Trophoblast cell (in vitro differentiated cells and primary cell): ENCODE data around the gene IAPP.
"Not testable (repeated sequence)": the region's sequence is repeated elsewhere in the genome, so short reads cannot be mapped to it uniquely, and the experiment has no call there.

Experiments used
- DNase-seq, 2 donors: peaks; one replicate each; pipeline ENCODE4 v3.0.0-alpha.2; 2016
- H2AFZ ChIP-seq: 2 replicates; pipeline ENCODE4 v1.6.1; 2013; ENCODE audit warnings: low read length, moderate library complexity, mild to moderate bottlenecking; ENCODE audit not compliant: insufficient read depth, poor library complexity
- H2AK5ac ChIP-seq: 2 replicates; pipeline ENCODE4 v1.6.1; 2013; ENCODE audit warnings: mild to moderate bottlenecking, low read length
- H2BK120ac ChIP-seq: 2 replicates; pipeline ENCODE4 v1.6.1; 2013; ENCODE audit warnings: low read length, mild to moderate bottlenecking, moderate library complexity; ENCODE audit not compliant: insufficient read depth, poor library complexity
- H2BK12ac ChIP-seq: 2 replicates; pipeline ENCODE4 v1.6.1; 2013; ENCODE audit warnings: mild to moderate bottlenecking, low read length, moderate library complexity
- H2BK5ac ChIP-seq: 2 replicates; pipeline ENCODE4 v1.6.1; 2013; ENCODE audit warnings: low read length, low read depth, moderate library complexity, mild to moderate bottlenecking; ENCODE audit not compliant: poor library complexity
- H3K14ac ChIP-seq: 2 replicates; pipeline ENCODE4 v1.6.1; 2013; ENCODE audit warnings: mild to moderate bottlenecking, low read length
- H3K18ac ChIP-seq: 2 replicates; pipeline ENCODE4 v1.6.1; 2013; ENCODE audit warnings: mild to moderate bottlenecking, low read length
- H3K23ac ChIP-seq: 2 replicates; pipeline ENCODE4 v1.6.1; 2013; ENCODE audit warnings: low read length
- H3K27ac ChIP-seq: 2 replicates; pipeline ENCODE4 v1.5.1; 2013; ENCODE audit warnings: low read depth, mild to moderate bottlenecking, inconsistent platforms, low read length, moderate library complexity
- H3K27me3 ChIP-seq: 2 replicates; pipeline ENCODE4 v1.6.1; 2013; ENCODE audit warnings: inconsistent platforms, mild to moderate bottlenecking, low read length, moderate library complexity; ENCODE audit not compliant: insufficient read depth
- H3K36me3 ChIP-seq, 2 experiments: 1 replicate in 1 of 2; 2 replicates in 1 of 2; pipeline ENCODE4 v1.6.1; 2013; ENCODE audit warnings: low read length in 2 of 2, mild to moderate bottlenecking in 2 of 2, moderate library complexity in 1 of 2; ENCODE audit not compliant: insufficient read depth in 2 of 2, control insufficient read depth in 1 of 2
- H3K4ac ChIP-seq: 2 replicates; pipeline ENCODE4 v1.6.1; 2013; ENCODE audit warnings: low read depth, mild to moderate bottlenecking, low read length, moderate library complexity
- H3K4me1 ChIP-seq, 2 experiments: 1 replicate in 1 of 2; 2 replicates in 1 of 2; pipeline ENCODE4 v1.6.1; 2013; ENCODE audit warnings: low read length in 2 of 2, mild to moderate bottlenecking in 2 of 2, moderate library complexity in 1 of 2; ENCODE audit not compliant: insufficient read depth in 2 of 2, control insufficient read depth in 1 of 2
- H3K4me2 ChIP-seq: 2 replicates; pipeline ENCODE4 v1.6.1; 2013; ENCODE audit warnings: inconsistent platforms, mild to moderate bottlenecking, low read length, moderate library complexity
- H3K4me3 ChIP-seq: 2 replicates; pipeline ENCODE4 v1.5.1; 2013; ENCODE audit warnings: mild to moderate bottlenecking, low read depth, low read length, inconsistent platforms
- H3K79me1 ChIP-seq: one replicate; pipeline ENCODE4 v1.6.1; 2013; ENCODE audit warnings: low read length
- H3K79me2 ChIP-seq: 2 replicates; pipeline ENCODE4 v1.6.1; 2013; ENCODE audit warnings: low read length, mild to moderate bottlenecking; ENCODE audit not compliant: control insufficient read depth, insufficient read depth, poor library complexity
- H3K9ac ChIP-seq: 2 replicates; pipeline ENCODE4 v1.6.1; 2013; ENCODE audit warnings: mild to moderate bottlenecking, low read length
- H3K9me3 ChIP-seq: 2 replicates; pipeline ENCODE4 v1.6.1; 2013; ENCODE audit warnings: low read depth, mild to moderate bottlenecking, control low read depth, inconsistent platforms, low read length; ENCODE audit not compliant: insufficient read depth
- H4K12ac ChIP-seq: 2 replicates; pipeline ENCODE4 v1.6.1; 2013; ENCODE audit warnings: low read depth, mild to moderate bottlenecking, low read length, moderate library complexity
- H4K8ac ChIP-seq: 2 replicates; pipeline ENCODE4 v1.6.1; 2013; ENCODE audit warnings: low read depth, mild to moderate bottlenecking, low read length, moderate library complexity
- H4K91ac ChIP-seq: one replicate; pipeline ENCODE4 v1.6.1; 2013; ENCODE audit warnings: low read depth, mild to moderate bottlenecking, low read length, moderate library complexity
- WGBS: extraction: QIAGEN DNeasy Blood & Tissue Kit; methylation state at CpG from one replicate; pipeline ENCODE4 v1.1.7; 2013; ENCODE audit warnings: missing lambda C conversion rate; ENCODE audit not compliant: insufficient read length, insufficient coverage; ENCODE audit errors: extremely low coverage; 5-methylcytosine and 5-hydroxymethylcytosine counted together

Gene IAPP

GRCh38 chr12:21387174-21387573 is 14.5 kb downstream of the IAPP start:
- Histone ChIP-seq H3K4ac (no peak overlapping the region), H3K79me2 (no peaks in the 10 kb centered on the region), H3K79me1 (no peaks in the 10 kb centered on the region), H2BK5ac (no peak overlapping the region), H4K91ac (no peak overlapping the region), H4K8ac (no peak overlapping the region), H2AK5ac (no peak overlapping the region), H3K4me2 (no peak overlapping the region), H3K4me1 (no peaks in the 10 kb centered on the region), H3K18ac (no peak overlapping the region), H2BK120ac (no peak overlapping the region), H3K9ac (no peak overlapping the region), H3K23ac (no peak overlapping the region), H4K12ac (no peak overlapping the region), H3K36me3 (no peaks in the 10 kb centered on the region), H3K9me3 (no peaks in the 10 kb centered on the region), H2AFZ (no peak overlapping the region), H2BK12ac (no peak overlapping the region), H3K14ac (no peak overlapping the region), H3K27me3 (no peaks in the 10 kb centered on the region), H3K27ac (no peak overlapping the region), H3K4me3 (no peak overlapping the region)
- DNase-seq: no peak
- WGBS: no CpG with 5 or more reads among the region's 3 CpGs

GRCh38 chr12:21392384-21392783 is 19.7 kb downstream of the IAPP start:
- no peak overlapping the region for H3K27ac ChIP-seq
- H3K79me2 ChIP-seq: no peaks in the 10 kb centered on the region
- H2AK5ac ChIP-seq: no peak overlapping the region
- H4K91ac ChIP-seq: no peak overlapping the region
- no peak overlapping the region for H2BK12ac ChIP-seq
- DNase-seq: no peak
- no peaks in the 10 kb centered on the region for H3K4me1 ChIP-seq
- H3K4me2 ChIP-seq: no peak overlapping the region
- H3K4ac ChIP-seq: no peak overlapping the region
- H2AFZ ChIP-seq: no peak overlapping the region
- no peak overlapping the region for H3K23ac ChIP-seq
- H3K9me3 ChIP-seq: no peaks in the 10 kb centered on the region
- WGBS: no CpG with 5 or more reads among the region's 1 CpG
- no peak overlapping the region for H3K18ac ChIP-seq
- no peak overlapping the region for H2BK5ac ChIP-seq
- H3K14ac ChIP-seq: no peak overlapping the region
- no peak overlapping the region for H3K4me3 ChIP-seq
- H3K27me3 ChIP-seq: no peaks in the 10 kb centered on the region
- H2BK120ac ChIP-seq: no peak overlapping the region
- H3K79me1 ChIP-seq: no peaks in the 10 kb centered on the region
- no peaks in the 10 kb centered on the region for H3K36me3 ChIP-seq
- H3K9ac ChIP-seq: no peak overlapping the region
- H4K12ac ChIP-seq: no peak overlapping the region
- H4K8ac ChIP-seq: no peak overlapping the region

GRCh38 chr12:21394828-21395626 is 22.3 kb downstream of the IAPP start:
- H3K9ac ChIP-seq, H3K18ac ChIP-seq, DNase-seq, H2BK120ac ChIP-seq, H3K79me2 ChIP-seq, H4K91ac ChIP-seq, H2AK5ac ChIP-seq, H3K79me1 ChIP-seq, H2BK5ac ChIP-seq, H3K4me2 ChIP-seq, H3K36me3 ChIP-seq, H3K27me3 ChIP-seq, H3K4ac ChIP-seq, H4K12ac ChIP-seq, H2BK12ac ChIP-seq, H3K4me1 ChIP-seq, H2AFZ ChIP-seq, H3K23ac ChIP-seq, H3K9me3 ChIP-seq, H3K4me3 ChIP-seq, H3K14ac ChIP-seq, H3K27ac ChIP-seq, H4K8ac ChIP-seq: not testable (repeated sequence)
- no CpG with 5 or more reads among the region's 28 CpGs for WGBS

GRCh38 chr12:21413369-21414277 is 40.9 kb downstream of the IAPP start:
- H3K79me1 ChIP-seq: no peaks in the 10 kb centered on the region
- no peak overlapping the region for H2BK12ac ChIP-seq
- DNase-seq: no peak
- H3K23ac ChIP-seq: no peak overlapping the region
- H2BK120ac ChIP-seq: no peak overlapping the region
- H3K4me1 ChIP-seq: no peaks in the 10 kb centered on the region
- no peaks in the 10 kb centered on the region for H3K27me3 ChIP-seq
- H4K91ac ChIP-seq: no peak overlapping the region
- H2AK5ac ChIP-seq: no peak overlapping the region
- H3K79me2 ChIP-seq: no peaks in the 10 kb centered on the region
- H3K9ac ChIP-seq: no peak overlapping the region
- H3K36me3 ChIP-seq: no peaks in the 10 kb centered on the region
- no peak overlapping the region for H3K4me2 ChIP-seq
- no peak overlapping the region for H3K4ac ChIP-seq
- H3K9me3 ChIP-seq: no peaks in the 10 kb centered on the region
- no CpG with 5 or more reads among the region's 16 CpGs for WGBS
- H3K27ac ChIP-seq: no peak overlapping the region
- H4K12ac ChIP-seq: no peak overlapping the region
- H4K8ac ChIP-seq: no peak overlapping the region
- no peak overlapping the region for H3K4me3 ChIP-seq
- H3K18ac ChIP-seq: no peak overlapping the region
- H3K14ac ChIP-seq: no peak overlapping the region
- no peak overlapping the region for H2BK5ac ChIP-seq
- H2AFZ ChIP-seq: no peak overlapping the region
